CD4-positive, alpha-beta T cell treated with Interferon alpha-2 for 1 hour (primary cell): Measurements from ENCODE around the gene IQGAP3.
"Not testable (repeated sequence)": the region's sequence is repeated elsewhere in the genome, so short reads cannot be mapped to it uniquely, and the experiment has no call there.

Experiments used
- DNase-seq, 2 donors: peaks; one replicate each; pipeline ENCODE4 v3.0.0-alpha.2; 2020 to 2022

IQGAP3 gene

GRCh38 chr1:156594190-156594589, 21.8 kb upstream of the IQGAP3 start:
- DNase-seq: no peak

DNA sequence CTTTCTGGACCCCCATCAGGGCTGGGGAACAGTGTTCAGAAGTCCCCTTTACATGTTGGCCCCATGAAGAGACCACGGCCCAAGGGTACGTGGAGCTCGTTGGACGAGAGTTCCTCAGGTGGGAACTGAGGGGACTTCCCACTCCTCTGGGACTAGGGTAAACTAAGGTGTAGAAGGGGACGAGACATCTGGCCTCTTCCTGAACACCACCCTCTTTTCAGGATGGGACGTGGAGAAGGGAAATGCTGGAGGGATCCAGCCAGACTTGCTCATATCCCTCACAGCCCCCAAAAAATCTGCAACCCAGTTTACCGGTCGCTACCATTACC, 21.3 kb upstream of the IQGAP3 start:
- DNase-seq: no peak

GRCh38 chr1:156592910-156593660, 20.7 kb upstream of the IQGAP3 start:
- DNase-seq: no peak

- DNase-seq: no peak
Measured at GRCh38 chr1:156592158-156592909, 20.0 kb upstream of the IQGAP3 start.

GRCh38 chr1:156591432-156592157, 19.2 kb upstream of the IQGAP3 start, which contains the start of gene NAXE:
Gene NAXE, plus strand, starts transcription at chr1:156591776. Its CDS starts 29 bp downstream, at chr1:156591805.
- peak; percentile 51 to 74 for DNase-seq

DNA sequence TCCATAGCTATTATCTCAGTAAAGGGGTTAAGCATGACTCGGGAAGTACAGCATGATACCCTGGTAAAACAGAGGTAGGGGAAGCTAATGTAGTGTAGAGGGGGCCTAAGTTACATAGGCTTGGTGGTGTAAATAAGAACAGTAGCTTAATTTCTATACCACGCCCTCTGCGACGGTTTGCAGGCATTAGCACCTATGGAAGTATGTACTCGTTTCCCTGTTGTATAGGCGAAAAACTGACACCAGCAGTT, 18.7 kb upstream of the IQGAP3 start:
- no peak for DNase-seq

GRCh38 chr1:156590326-156591180, 18.2 kb upstream of the IQGAP3 start:
- no peak for DNase-seq

GRCh38 chr1:156589546-156589945, 17.2 kb upstream of the IQGAP3 start:
- DNase-seq: no peak

GRCh38 chr1:156587927-156588326, 15.6 kb upstream of the IQGAP3 start:
- not testable (repeated sequence) for DNase-seq

DNA sequence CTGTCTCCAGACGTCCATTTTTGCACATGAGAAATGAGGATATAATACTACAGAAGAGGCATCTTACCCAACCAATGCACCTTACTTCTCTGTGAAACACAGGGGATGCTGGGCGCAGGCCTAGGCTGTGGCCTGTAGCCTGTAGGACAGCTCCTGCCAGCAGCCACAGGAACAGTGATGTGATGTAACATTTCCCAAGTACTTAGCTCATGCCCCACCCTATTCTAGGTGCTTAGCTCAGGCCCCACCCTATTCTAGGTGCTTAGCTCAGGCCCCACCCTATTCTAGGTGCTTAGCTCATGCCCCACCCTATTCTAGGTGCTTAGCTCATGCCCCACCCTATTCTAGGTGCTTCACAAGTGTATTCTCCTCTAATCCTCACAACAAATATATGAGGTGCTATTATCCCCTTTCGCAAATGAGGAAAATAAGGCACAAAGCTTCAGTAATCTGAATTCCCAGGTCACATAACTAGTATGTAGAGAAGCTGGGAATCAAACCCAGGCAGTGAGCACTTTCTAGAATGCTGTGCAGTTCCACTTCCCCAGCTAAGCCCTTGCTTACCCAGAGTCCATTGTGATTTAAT, 14.6 kb upstream of the IQGAP3 start:
- no peak for DNase-seq

DNA sequence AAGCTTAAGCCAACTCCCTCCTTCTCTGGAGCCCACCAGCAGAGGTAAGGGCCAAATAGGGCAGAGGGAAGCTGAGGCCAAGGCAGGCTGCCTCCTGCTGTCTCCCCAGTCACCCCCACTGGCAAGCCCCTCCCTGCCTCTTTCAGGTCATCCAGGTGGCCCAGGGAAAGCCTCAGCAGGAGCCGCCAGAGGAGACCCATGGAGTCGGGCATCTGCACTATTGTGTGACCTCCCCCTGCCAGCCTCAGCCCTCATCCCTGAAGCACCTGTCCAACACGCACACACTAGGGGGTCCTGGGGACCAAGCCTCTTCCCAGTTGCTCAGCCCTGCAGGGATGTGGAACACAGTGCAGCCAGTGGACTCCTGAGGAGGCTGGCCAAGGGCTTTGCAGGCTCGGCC, 14.0 kb upstream of the IQGAP3 start:
- no peak for DNase-seq

DNA sequence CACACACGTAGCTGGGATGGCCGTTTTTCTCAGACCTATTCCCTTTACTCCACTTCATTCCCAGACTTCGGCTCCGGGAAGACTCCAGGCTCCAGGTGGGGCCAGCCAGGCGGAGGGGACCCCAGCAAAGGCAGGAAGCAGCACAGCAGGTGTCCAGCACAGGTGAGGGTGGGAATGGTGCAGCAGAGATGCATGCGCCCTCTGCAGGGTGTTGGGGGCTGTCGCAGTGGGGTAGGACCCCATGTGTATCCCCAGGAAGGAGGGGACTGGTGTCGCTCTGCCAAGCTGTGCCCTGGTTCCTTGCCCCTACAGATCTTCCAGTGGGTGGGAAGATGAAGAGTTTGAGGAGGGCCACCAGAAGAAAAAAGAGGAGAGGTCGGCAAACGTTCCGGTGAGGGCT, 12.4 kb upstream of the IQGAP3 start:
- DNase-seq: no peak

- DNase-seq: peak; percentile 75 to 84
Measured at GRCh38 chr1:156583821-156584622, 11.7 kb upstream of the IQGAP3 start.

DNA sequence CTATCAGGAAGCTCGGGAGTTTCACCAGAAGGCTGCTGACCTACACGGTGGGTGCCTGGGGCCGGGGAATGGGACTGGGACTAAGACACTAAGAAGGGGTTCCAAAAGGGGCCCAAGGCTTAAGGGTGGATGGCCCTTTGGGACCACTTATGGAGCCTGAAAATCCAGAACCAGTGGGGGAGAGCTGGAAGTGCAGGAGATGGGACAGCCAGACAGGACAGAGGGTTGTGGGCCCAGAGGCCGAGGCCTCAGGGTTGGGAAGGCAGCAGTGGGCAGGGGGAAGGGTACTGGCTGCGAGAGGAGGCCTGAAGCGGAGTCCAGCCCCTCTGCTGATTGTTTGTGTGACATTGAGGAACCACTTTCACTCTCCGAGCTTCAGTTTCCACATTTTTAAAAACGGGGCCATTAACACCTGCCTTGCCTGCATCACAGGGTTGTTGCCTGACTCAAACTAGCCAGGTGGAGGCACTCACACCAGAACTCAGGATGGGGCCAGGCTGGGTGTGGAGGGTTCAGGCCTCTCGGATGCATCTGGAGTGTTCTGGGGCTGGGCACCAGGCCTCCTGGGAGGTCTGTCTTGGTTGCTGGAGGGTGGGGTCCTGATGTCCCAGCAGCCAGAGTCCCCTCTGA, 10.1 kb upstream of the IQGAP3 start:
- DNase-seq: peak in 1 of 2 donors; percentile 7

- DNase-seq: peak; percentile 32 to 43
Measured at GRCh38 chr1:156581661-156582387, 9.5 kb upstream of the IQGAP3 start.

DNA sequence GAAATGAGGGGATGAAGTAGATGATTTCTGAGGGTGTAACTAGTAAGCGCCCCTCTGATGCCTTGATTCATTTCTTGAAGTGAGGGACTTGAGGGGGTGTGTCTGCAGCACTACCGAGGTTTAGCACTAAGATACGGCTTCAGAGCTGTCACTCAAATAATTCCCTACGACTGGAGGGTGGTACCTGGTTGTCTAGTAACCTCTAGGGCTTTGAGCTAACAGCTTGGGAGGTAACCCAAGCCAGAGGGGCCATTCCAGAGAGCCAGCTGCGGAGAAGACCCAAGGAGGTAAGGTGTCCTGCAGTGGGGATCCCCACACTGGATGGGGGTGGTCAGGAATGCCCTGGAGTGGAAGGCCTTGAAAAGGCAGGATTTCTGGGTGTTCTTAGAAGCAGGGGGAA, 7.1 kb upstream of the IQGAP3 start, which contains the start of gene TTC24:
TTC24 (plus strand) TSS at position 252 of the 400 bp plus-strand sequence. CDS start 1,642 bp downstream, outside the sequence.
- no peak for DNase-seq

- DNase-seq: no peak
Measured at GRCh38 chr1:156578055-156578454, 5.7 kb upstream of the IQGAP3 start.

GRCh38 chr1:156577550-156577949, 5.2 kb upstream of the IQGAP3 start:
- DNase-seq: no peak

DNA sequence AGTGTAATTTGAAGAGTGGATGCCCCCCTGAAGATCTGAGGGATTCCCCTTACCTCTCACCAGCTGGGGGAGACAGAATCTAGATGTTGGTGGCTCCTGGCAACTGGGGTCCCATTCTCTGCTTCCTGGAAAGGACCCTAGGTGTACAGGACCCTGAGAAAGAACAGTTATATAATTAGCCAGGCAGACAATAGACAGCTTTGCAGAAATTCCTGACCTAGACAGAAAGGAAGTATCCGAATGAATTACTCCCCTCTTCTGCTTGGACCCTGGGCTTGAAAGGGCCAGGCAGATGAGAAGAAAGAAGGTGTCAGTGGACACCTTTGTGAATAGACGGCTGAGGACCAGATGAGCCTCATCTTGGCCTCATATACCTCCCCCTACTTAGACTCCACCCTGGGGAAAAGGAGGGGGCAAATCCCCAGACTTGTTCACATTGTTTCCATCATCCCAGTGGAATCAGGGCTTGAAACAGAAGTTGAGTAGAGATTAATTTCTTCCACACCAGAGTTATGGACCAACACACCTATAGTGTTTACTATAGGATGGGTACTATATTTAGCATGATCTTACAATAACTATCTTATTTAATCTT, 1.8 kb upstream of the IQGAP3 start:
- no peak for DNase-seq

DNA sequence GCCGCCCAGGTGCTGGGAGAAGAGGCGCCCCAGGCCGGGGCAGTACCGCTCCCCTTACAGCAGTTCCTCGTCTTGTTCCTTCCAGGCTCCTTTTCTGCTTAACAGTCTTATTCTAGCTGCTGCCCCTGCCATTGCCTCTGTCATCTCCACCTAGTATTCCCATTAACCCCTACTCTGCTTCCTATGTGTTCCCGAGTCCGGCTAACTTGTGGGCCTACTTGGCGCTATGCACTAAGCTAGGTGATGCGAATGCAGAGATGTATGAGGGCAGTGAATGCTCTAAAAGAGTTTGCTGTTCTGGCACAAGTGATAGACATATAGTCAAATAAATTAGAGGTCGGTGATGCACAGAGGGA, 276 bp upstream of the IQGAP3 start:
- no peak for DNase-seq
